Chondrocyte (in vitro differentiated cells): ENCODE results near the gene LRFN2. TPM values are rescaled to one million over a fixed set of nuclear protein-coding genes. Genes with fewer than 3 reads are reported as not detected.

Experiments used
- DNase-seq: peaks from one replicate; pipeline ENCODE4 v3.0.0; 2021; ENCODE audit warnings: mixed read lengths, low spot score
- H3K27ac Mint-ChIP-seq: one replicate; pipeline ENCODE4 v1.8.0; 2021; ENCODE audit warnings: mild to moderate bottlenecking, moderate library complexity, mixed read lengths; ENCODE audit not compliant: unreplicated experiment
- H3K27me3 Mint-ChIP-seq: 2 replicates; pipeline ENCODE4 v1.8.0; 2021; ENCODE audit warnings: low read depth, mixed read lengths
- H3K36me3 Mint-ChIP-seq: 2 replicates; pipeline ENCODE4 v1.8.0; 2021; ENCODE audit warnings: low read depth, mixed read lengths
- H3K4me1 Mint-ChIP-seq: 2 replicates; pipeline ENCODE4 v1.8.0; 2021; ENCODE audit warnings: low read depth, mild to moderate bottlenecking, mixed read lengths
- H3K4me3 Mint-ChIP-seq: one replicate; pipeline ENCODE4 v1.8.0; 2021; ENCODE audit warnings: mild to moderate bottlenecking, moderate library complexity, mixed read lengths; ENCODE audit not compliant: unreplicated experiment
- H3K9me3 Mint-ChIP-seq: 2 replicates; pipeline ENCODE4 v1.8.0; 2021; ENCODE audit warnings: low read depth, mixed read lengths
- CTCF ChIP-seq: fragments of 200-600 bp; sonication (generic); IDR thresholded peaks from 2 replicates; pipeline ENCODE4 v1.5.0; 2021; ENCODE audit warnings: antibody characterized with exemption, mild to moderate bottlenecking, moderate library complexity
- total RNA-seq: library from RNA; stranded (reverse); gene quantifications from 3 replicates; pipeline ENCODE4 v1.2.1, GENCODE V29; 2021

Gene LRFN2
- total RNA-seq, 1 donor from 2014 or later: 0.05 TPM

- Mint-ChIP-seq H3K4me1 (peaks cover 39% of the 10 kb centered on the region), H3K9me3 (no peaks in the 10 kb centered on the region), H3K27ac (no peak overlapping the region), H3K36me3 (no peaks in the 10 kb centered on the region), H3K27me3 (peaks cover 6% of the 10 kb centered on the region), H3K4me3 (no peak overlapping the region)
- no peak for TF ChIP-seq CTCF
- DNase-seq: no peak
Observed at GRCh38 chr6:40391086-40391485, 196.1 kb downstream of the LRFN2 start.

DNA sequence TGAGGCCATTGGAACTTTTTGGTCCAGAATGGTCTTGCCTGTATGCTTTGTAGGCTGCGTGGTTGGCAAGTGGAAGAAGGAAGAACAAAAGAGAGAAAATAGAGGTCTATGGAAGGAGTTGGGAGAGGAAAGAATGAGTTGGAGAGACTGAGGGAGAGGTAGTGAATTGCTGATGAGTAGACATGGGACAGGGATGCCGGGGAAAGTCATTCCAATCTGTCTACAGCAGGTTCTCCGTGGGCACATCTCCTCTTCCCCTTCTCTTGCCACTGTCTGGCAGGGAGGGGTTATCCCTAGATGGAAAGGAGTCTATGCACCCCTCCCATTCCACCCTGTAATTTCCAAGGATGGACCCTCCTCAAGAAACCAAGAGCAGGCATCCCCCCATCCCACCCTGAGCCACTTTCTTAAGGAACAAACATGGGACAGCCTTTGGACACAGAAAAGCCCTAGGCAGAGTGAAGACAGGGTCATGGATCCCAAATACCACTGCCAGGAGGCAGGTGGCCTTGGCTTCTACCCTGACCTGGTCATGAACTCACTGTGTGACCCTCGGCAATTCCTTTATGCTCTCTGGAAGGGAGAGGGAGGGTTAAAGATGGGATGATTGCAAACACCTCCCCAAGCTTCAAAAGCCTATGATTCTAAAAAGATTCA, 196.9 kb downstream of the LRFN2 start:
- H3K4me3 Mint-ChIP-seq: no peak overlapping the region

GRCh38 chr6:40389254-40389653, 197.9 kb downstream of the LRFN2 start:
- peaks cover 14% of the 10 kb centered on the region for H3K27me3 Mint-ChIP-seq
- peaks cover 36% of the 10 kb centered on the region for H3K4me1 Mint-ChIP-seq
- no peak for TF ChIP-seq CTCF
- H3K4me3 Mint-ChIP-seq: no peak overlapping the region
- H3K36me3 Mint-ChIP-seq: no peaks in the 10 kb centered on the region
- H3K27ac Mint-ChIP-seq: peak overlapping the region; percentile 17
- no peaks in the 10 kb centered on the region for H3K9me3 Mint-ChIP-seq
- DNase-seq: no peak

More for the DNA sequence above, 196.9 kb downstream of the LRFN2 start:
- peaks cover 8% of the 10 kb centered on the region for H3K27me3 Mint-ChIP-seq
- TF ChIP-seq CTCF: no peak
- H3K36me3 Mint-ChIP-seq: no peaks in the 10 kb centered on the region
- no peak for DNase-seq
- H3K4me1 Mint-ChIP-seq: peaks cover 38% of the 10 kb centered on the region
- no peak overlapping the region for H3K27ac Mint-ChIP-seq
- H3K9me3 Mint-ChIP-seq: no peaks in the 10 kb centered on the region

DNA sequence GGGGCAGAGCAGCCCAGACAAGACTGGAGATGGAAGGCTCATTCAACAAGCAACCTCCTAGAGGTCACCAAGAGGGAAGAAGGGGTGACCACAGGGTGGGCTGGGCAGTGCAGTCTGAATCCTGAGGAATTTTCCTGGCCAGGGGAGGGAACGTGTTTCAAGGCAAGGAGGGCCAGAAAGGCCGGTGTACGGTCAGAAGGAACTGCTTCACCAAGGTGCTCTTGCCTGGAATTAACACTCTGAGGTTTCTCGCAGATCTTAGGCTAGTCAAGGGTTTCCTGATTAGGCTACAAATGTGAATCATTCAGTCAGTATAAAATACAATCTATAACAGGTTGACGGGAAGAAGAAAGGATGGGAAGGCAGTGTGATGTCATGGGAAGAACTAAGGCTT, 199.3 kb downstream of the LRFN2 start:
- no peak overlapping the region for H3K4me3 Mint-ChIP-seq
- no peak for DNase-seq
- H3K36me3 Mint-ChIP-seq: no peaks in the 10 kb centered on the region
- no peak overlapping the region for H3K27ac Mint-ChIP-seq
- TF ChIP-seq CTCF: no peak
- peaks cover 12% of the 10 kb centered on the region for H3K27me3 Mint-ChIP-seq
- no peaks in the 10 kb centered on the region for H3K9me3 Mint-ChIP-seq
- H3K4me1 Mint-ChIP-seq: peaks cover 33% of the 10 kb centered on the region

DNA sequence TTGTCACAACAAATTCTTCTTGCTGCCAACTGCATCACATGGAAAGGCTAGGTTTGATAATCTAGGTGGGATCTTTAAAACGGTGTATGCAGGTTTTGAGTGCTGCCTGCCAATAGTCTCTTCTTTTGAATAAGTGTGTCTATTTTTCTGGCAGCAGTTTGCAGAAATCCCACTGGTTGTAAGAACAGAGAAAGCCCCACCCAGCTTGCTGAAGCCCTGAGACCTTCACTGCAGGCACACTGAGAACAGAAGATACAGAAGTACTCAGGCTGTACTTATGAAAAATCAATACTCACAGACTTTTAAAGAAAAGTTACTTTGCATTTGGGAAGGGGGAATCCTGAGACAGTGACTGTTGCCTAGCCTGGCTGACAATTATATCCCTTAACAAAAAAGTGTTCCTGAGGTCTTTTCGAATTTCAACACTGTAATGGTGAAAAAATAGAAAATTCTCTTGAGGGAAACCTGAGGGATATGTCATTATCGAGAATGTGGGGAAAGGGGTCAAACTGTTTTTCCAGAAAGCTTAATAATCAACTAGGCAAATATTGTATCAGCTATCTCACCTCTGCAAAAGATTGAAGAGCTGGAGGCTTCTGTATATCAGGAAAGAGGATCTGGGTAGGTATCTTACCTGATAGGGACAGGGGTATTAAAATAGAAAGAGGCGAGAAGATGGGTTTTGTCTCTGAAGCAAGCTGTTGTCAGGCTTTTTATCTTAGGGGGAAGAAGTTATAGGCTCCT, 199.9 kb downstream of the LRFN2 start:
- peaks cover 16% of the 10 kb centered on the region for H3K27me3 Mint-ChIP-seq
- no peak overlapping the region for H3K4me3 Mint-ChIP-seq
- H3K36me3 Mint-ChIP-seq: peaks cover 2% of the 10 kb centered on the region
- H3K9me3 Mint-ChIP-seq: no peaks in the 10 kb centered on the region
- H3K27ac Mint-ChIP-seq: no peak overlapping the region
- no peak for TF ChIP-seq CTCF
- DNase-seq: no peak
- peaks cover 33% of the 10 kb centered on the region for H3K4me1 Mint-ChIP-seq
